HL-60 (cell line): ENCODE measurements around the gene AGAP3.

Source experiments
- CTCF ChIP-seq: IDR thresholded peaks from one replicate; pipeline ENCODE4 v1.5.1; 2011; ENCODE audit warnings: low read length, control low read depth, inconsistent platforms; ENCODE audit not compliant: insufficient read depth
- POLR2AphosphoS5 ChIP-seq: IDR thresholded peaks from 2 replicates; pipeline ENCODE4 v1.6.1; 2012; ENCODE audit warnings: low read depth
- TF ChIP-seq, protein P1 (sequence below): IDR thresholded peaks from 2 replicates; pipeline ENCODE4 v1.6.1; 2012; ENCODE audit warnings: low read depth; ENCODE audit not compliant: insufficient replicate concordance

GRCh38 chr7:151062111-151062398, 24.2 kb upstream of the AGAP3 start:
- TF ChIP-seq CTCF, result no peak
- TF ChIP-seq POLR2AphosphoS5, result no peak
- TF ChIP-seq, protein P1, sequence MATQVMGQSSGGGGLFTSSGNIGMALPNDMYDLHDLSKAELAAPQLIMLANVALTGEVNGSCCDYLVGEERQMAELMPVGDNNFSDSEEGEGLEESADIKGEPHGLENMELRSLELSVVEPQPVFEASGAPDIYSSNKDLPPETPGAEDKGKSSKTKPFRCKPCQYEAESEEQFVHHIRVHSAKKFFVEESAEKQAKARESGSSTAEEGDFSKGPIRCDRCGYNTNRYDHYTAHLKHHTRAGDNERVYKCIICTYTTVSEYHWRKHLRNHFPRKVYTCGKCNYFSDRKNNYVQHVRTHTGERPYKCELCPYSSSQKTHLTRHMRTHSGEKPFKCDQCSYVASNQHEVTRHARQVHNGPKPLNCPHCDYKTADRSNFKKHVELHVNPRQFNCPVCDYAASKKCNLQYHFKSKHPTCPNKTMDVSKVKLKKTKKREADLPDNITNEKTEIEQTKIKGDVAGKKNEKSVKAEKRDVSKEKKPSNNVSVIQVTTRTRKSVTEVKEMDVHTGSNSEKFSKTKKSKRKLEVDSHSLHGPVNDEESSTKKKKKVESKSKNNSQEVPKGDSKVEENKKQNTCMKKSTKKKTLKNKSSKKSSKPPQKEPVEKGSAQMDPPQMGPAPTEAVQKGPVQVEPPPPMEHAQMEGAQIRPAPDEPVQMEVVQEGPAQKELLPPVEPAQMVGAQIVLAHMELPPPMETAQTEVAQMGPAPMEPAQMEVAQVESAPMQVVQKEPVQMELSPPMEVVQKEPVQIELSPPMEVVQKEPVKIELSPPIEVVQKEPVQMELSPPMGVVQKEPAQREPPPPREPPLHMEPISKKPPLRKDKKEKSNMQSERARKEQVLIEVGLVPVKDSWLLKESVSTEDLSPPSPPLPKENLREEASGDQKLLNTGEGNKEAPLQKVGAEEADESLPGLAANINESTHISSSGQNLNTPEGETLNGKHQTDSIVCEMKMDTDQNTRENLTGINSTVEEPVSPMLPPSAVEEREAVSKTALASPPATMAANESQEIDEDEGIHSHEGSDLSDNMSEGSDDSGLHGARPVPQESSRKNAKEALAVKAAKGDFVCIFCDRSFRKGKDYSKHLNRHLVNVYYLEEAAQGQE, result no peak
